Stimulated activated CD4-positive, alpha-beta T cell treated with anti-CD3 and anti-CD28 coated beads, Interleukin-12 subunit alpha, Interleukin-12 subunit beta, amount 100 ng/mL, for 48 hours (primary cell): ENCODE results near the gene LAIR1.
"Not testable (repeated sequence)": the region's sequence is repeated elsewhere in the genome, so short reads cannot be mapped to it uniquely, and the experiment has no call there.

Source experiments
- DNase-seq, 3 donors: peaks; one replicate each; pipeline ENCODE4 v3.0.0-alpha.2; 2020; ENCODE audit warnings: low read depth in 2 of 3, low spot score in 1 of 3

The LAIR1 gene

GRCh38 chr19:54364775-54365257 is at the start of gene LAIR1:
Gene LAIR1 (minus strand): TSS chr19:54364931. CDS start chr19:54364804, 127 bp downstream.
- DNase-seq = peak; percentile 28 to 35 (median 28)

- DNase-seq = no peak
These were observed 49.4 kb upstream of the LAIR1 start for GRCh38 chr19:54414156-54414555.

- no peak for DNase-seq
These were observed 48.1 kb upstream of the LAIR1 start for GRCh38 chr19:54412877-54413276.

GRCh38 chr19:54411033-54411432 is 46.3 kb upstream of the LAIR1 start:
- DNase-seq = no peak

- DNase-seq = no peak
These were observed 43.8 kb upstream of the LAIR1 start for GRCh38 chr19:54408456-54409026.

GRCh38 chr19:54407780-54408179 is 43.0 kb upstream of the LAIR1 start:
- DNase-seq = no peak

GRCh38 chr19:54405628-54406027 is 40.9 kb upstream of the LAIR1 start:
- no peak for DNase-seq

- no peak for DNase-seq
These were observed 38.3 kb upstream of the LAIR1 start for GRCh38 chr19:54403054-54403453.

GRCh38 chr19:54400913-54401312 is 36.2 kb upstream of the LAIR1 start:
- DNase-seq = no peak

- DNase-seq = no peak
These were observed 34.5 kb upstream of the LAIR1 start for GRCh38 chr19:54399189-54399588.

GRCh38 chr19:54395685-54396084 is 31.0 kb upstream of the LAIR1 start:
- no peak for DNase-seq

- DNase-seq = no peak
These were observed 28.6 kb upstream of the LAIR1 start for GRCh38 chr19:54393381-54393780.

- DNase-seq = no peak
These were observed 27.4 kb upstream of the LAIR1 start for GRCh38 chr19:54392105-54392504.

GRCh38 chr19:54391589-54392061 is 26.9 kb upstream of the LAIR1 start:
- DNase-seq = no peak

- DNase-seq = peak in 2 of 3 donors; percentile 44 to 65
These were observed 26.3 kb upstream of the LAIR1 start for GRCh38 chr19:54390942-54391577.

- no peak for DNase-seq
These were observed 24.8 kb upstream of the LAIR1 start for GRCh38 chr19:54389553-54389952.

GRCh38 chr19:54388802-54389139 is 24.0 kb upstream of the LAIR1 start:
- DNase-seq = no peak

GRCh38 chr19:54387991-54388801 is 23.5 kb upstream of the LAIR1 start:
- no peak for DNase-seq

- DNase-seq = no peak
These were observed 18.6 kb upstream of the LAIR1 start for GRCh38 chr19:54383330-54383729.

- DNase-seq = not testable (repeated sequence)
These were observed 17.3 kb upstream of the LAIR1 start for GRCh38 chr19:54382041-54382440.

- DNase-seq = no peak
These were observed 16.2 kb upstream of the LAIR1 start for GRCh38 chr19:54380897-54381296.

- no peak for DNase-seq
These were observed 14.5 kb upstream of the LAIR1 start for GRCh38 chr19:54379187-54379678.
